Mucosa of descending colon (tissue), 3 donors: ENCODE measurements around the gene SPACDR. TPM values are rescaled to one million over a fixed set of nuclear protein-coding genes. Genes with fewer than 3 reads are reported as not detected.

Experiments used
- ATAC-seq: fragments of 200-7000 bp; cut with Tn5 transposase; one replicate; pipeline ENCODE4 v1.9.1; 2020; ENCODE audit warnings: mild to moderate bottlenecking, moderate library complexity
- DNase-seq, 3 donors: peaks; one replicate each; pipeline ENCODE4 v3.0.0-alpha.2; 2020
- H3K36me3 ChIP-seq: fragments of 200-600 bp; one replicate; pipeline ENCODE4 v1.8.0; 2021; ENCODE audit warnings: low read depth, mild to moderate bottlenecking
- H3K4me1 ChIP-seq: fragments of 200-600 bp; one replicate; pipeline ENCODE4 v1.8.0; 2021; ENCODE audit warnings: low read depth, mild to moderate bottlenecking
- H3K4me3 ChIP-seq: fragments of 200-600 bp; one replicate; pipeline ENCODE4 v1.8.0; 2021; ENCODE audit warnings: mild to moderate bottlenecking
- H3K9me3 ChIP-seq: fragments of 200-600 bp; one replicate; pipeline ENCODE4 v1.8.0; 2021; ENCODE audit warnings: mild to moderate bottlenecking
- intact Hi-C, 2 donors: fragments of 100-400 bp; cut with DNase I in 1 of 2; cut with micrococcal nuclease in 1 of 2; formaldehyde crosslinking; loops; one replicate each; pipeline versions ENCODE4 v1.11.0 to v1.11.1; 2022; cut with DNase I, micrococcal nuclease
- total RNA-seq, 3 donors: library from RNA; stranded (reverse); fragmentation: NEBNext Ultra II Directional in 2 of 3; extraction: Animal tissue kit (Norgen Biotek cat#: 25700) in 2 of 3; gene quantifications; one replicate each; pipeline versions ENCODE4 v1.2.1 to v1.2.4, GENCODE V29; 2021 to 2023
- TF ChIP-seq, protein P1 (sequence below): fragments of 200-600 bp; IDR thresholded peaks from one replicate; pipeline ENCODE4 v1.8.0; 2022; ENCODE audit warnings: antibody characterized with exemption, mild to moderate bottlenecking
- donor health status: DM: no; HTN: no; CAD: no; lungs with moderate emphysema.
- donor health status: DM: no; HTN: no; CAD: no.
- donor health status: DM: no; HTN: yes; CAD: no.

Gene SPACDR
- total RNA-seq, 3 donors from 2014 or later, result 0.43 to 1.0 (median 0.96) TPM

DNA sequence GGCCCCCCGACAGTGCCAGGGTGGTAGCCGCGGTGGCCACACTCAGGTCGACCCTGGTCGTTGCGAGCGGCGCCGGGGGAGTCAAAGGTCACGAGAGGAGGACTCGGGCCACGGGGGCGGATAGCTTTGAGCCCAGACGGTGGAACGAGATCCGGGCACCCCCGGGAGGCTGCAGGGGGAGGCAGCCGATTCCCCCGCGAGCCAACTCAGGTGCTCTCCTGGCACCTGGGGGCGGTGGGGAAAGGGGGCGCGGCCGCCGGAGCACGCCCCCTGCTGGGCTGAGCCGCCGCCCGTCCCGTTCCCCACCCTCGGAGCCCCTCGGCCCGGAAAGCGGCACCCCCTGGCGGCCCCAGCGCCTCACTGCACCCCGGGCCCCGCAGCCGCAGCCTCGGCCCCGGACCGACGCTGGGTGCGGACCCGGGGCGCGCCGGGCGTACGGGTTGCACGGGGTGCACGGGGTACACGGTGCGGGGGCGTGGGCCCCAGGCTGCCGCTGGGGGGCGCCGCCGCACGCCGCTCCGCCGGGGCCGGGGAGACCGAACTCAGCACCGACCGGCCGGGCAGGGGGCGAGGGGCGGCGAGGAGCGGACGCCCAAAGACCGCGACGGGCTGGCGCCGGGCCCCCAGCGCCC lies 19.1 kb upstream of the SPACDR start:
- peak; percentile 68 for ATAC-seq
- peak overlapping the region; percentile 11 for H3K4me3 ChIP-seq
- no peaks in the 10 kb centered on the region for H3K36me3 ChIP-seq
- peak; percentile 77 to 88 (median 82) for DNase-seq
- no peaks in the 10 kb centered on the region for H3K9me3 ChIP-seq
- intact Hi-C loops, result no loop called here
- peaks cover 17% of the 10 kb centered on the region for H3K4me1 ChIP-seq
- TF ChIP-seq, protein P1, sequence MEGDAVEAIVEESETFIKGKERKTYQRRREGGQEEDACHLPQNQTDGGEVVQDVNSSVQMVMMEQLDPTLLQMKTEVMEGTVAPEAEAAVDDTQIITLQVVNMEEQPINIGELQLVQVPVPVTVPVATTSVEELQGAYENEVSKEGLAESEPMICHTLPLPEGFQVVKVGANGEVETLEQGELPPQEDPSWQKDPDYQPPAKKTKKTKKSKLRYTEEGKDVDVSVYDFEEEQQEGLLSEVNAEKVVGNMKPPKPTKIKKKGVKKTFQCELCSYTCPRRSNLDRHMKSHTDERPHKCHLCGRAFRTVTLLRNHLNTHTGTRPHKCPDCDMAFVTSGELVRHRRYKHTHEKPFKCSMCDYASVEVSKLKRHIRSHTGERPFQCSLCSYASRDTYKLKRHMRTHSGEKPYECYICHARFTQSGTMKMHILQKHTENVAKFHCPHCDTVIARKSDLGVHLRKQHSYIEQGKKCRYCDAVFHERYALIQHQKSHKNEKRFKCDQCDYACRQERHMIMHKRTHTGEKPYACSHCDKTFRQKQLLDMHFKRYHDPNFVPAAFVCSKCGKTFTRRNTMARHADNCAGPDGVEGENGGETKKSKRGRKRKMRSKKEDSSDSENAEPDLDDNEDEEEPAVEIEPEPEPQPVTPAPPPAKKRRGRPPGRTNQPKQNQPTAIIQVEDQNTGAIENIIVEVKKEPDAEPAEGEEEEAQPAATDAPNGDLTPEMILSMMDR, result peak; percentile 95

DNA sequence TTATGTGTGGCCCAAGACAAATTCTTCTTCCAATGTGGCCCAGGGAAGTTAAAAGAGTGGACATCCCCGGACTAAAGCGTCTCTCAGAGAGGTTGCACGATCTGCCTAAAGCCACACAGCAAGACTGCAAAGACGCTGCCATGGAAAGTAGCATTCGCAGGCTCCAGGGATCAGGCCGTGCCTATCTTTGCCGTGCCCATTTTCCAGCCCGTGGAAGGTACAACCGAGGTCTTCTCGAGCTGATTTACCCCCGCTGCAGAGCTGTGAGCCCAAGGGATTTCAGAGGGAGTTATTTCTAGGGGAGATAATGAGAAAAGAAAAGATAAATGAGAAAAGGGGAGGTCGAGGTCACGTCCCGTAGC lies 18.6 kb upstream of the SPACDR start:
- Histone ChIP-seq H3K36me3 (no peaks in the 10 kb centered on the region), H3K4me1 (peaks cover 17% of the 10 kb centered on the region), H3K9me3 (no peaks in the 10 kb centered on the region), H3K4me3 (no peak overlapping the region)
- intact Hi-C loops, result no loop called here
- TF ChIP-seq, protein P1, result no peak
- DNase-seq (no peak), ATAC-seq (no peak)

DNA sequence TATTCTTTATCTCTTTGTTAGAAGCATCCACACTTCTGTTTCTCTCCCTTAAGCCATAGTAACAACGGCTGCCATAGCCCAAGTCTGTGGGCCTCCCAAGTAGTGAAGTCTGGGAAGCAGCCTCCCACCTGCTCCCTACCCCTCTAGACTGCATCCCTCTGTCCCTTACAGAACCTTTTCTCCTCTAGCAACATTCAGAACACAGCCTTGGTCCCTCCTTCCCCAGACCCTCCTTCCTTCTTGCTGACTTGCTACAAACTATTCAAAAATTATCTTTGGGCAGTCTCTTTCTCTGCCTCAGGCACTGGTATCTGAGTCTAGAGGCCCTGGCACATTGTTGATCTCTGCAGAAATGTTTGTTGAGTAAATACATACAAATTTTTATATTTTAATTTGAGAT lies 17.4 kb upstream of the SPACDR start:
- intact Hi-C loops, result no loop called here
- Histone ChIP-seq H3K36me3 (no peaks in the 10 kb centered on the region), H3K4me1 (peaks cover 29% of the 10 kb centered on the region), H3K4me3 (no peak overlapping the region), H3K9me3 (no peaks in the 10 kb centered on the region)
- TF ChIP-seq, protein P1, result no peak
- ATAC-seq, result no peak
- no peak for DNase-seq

DNA sequence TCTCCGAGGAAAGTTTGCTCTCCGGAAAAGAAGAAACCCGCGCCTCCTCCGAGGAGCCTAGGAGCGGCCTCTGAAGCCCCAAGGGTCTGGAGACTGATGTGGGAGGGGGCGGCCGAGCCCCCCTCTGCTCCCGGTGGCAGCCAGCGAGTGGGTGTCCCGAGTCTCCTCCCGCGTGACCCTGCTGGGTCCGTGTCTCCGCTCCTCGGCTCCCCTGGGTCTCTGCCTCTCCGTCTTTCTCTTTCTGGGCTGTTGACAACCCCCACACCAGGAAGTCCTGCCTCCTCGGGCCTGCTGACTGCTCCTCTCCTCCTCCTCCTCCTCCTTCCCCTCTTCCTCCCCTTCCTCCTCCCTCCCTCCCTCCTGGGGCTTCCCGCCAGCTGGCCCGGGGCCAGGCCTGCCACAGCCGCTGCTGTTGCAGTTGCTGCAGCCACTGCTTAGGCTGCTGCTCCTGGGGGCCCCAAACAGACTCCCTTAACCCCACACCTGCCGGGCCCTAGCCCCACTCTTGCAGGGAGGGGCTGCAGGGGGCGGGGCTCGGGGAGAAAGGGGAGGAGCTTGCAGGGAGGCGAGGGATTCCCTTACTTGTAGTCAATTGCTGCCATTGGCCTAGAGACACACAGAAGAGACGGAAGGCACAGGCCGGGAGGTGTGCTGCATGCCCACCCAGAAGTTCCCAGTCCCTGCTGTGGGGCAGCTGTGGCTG lies 15.0 kb upstream of the SPACDR start, which contains the start of gene TSC22D4:
Gene TSC22D4 (minus strand): TSS at position 257 of the 703 bp plus-strand sequence. CDS start 1,176 bp downstream, outside the sequence.
- Histone ChIP-seq H3K9me3 (no peaks in the 10 kb centered on the region), H3K4me1 (peaks cover 40% of the 10 kb centered on the region), H3K36me3 (no peaks in the 10 kb centered on the region), H3K4me3 (peak within 1 kb of the TSS; percentile 67)
- DNase-seq (peak; percentile 94 to 98 (median 97)), ATAC-seq (peak; percentile 92)
- intact Hi-C loops, result loop anchor here (10.0 kb wide), 2 partner anchors 76 to 206 kb away; no protein-coding TSS in a partner anchor
- TF ChIP-seq, protein P1, result no peak

DNA sequence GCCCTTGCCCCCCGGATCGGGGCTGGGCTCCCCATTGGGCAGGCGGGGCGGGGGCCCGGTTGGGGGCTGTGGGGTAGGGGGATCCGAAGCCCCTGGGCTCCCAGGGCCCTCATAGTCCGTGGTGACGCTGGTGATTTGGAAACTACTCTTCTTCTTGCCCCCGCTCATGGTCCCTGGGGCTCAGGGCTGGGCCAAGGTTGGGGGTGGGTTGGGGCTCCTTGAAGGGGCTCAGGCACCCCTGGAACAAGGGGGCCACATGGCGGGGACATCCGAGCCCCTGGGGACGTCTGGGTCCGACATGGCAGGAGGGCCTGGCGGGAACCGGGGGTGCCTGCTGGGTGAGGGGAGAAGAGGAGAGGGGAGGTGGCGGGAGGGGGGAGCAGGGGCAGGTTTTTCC lies 13.8 kb upstream of the SPACDR start:
- Histone ChIP-seq H3K9me3 (no peaks in the 10 kb centered on the region), H3K36me3 (peaks cover 3% of the 10 kb centered on the region), H3K4me3 (peak overlapping the region; percentile 67), H3K4me1 (peaks cover 42% of the 10 kb centered on the region)
- no peak for ATAC-seq
- TF ChIP-seq, protein P1, result no peak
- intact Hi-C loops, result loop anchor here (10.0 kb wide), 2 partner anchors 77 to 207 kb away; no protein-coding TSS in a partner anchor
- DNase-seq, result peak in 2 of 3 donors; percentile 60 to 70
